HL-60 (cell line): ENCODE data around the gene MCHR1.

Source experiments
- DNase-seq, 2 experiments: peaks; one replicate each; pipeline ENCODE4 v3.0.0-alpha.2; 2010 to 2020; ENCODE audit warnings: low read depth in 1 of 2, low spot score in 1 of 2
- H3K27ac ChIP-seq: fragments of 250-450 bp; sonication (Bioruptor Pico); replicated peaks from 2 replicates; pipeline ENCODE4 v1.5.1; 2020; ENCODE audit warnings: mild to moderate bottlenecking, moderate library complexity
- H3K27me3 ChIP-seq: fragments of 250-450 bp; sonication (Bioruptor Pico); 2 replicates; pipeline ENCODE4 v1.5.1; 2021; ENCODE audit warnings: mild to moderate bottlenecking, moderate library complexity; ENCODE audit not compliant: insufficient read depth, poor library complexity, severe bottlenecking
- H3K4me3 ChIP-seq: replicated peaks from 2 replicates; pipeline ENCODE4 v1.5.1; 2011; ENCODE audit warnings: mild to moderate bottlenecking, control low read depth, low read length; ENCODE audit not compliant: insufficient read depth
- GABPA ChIP-seq: IDR thresholded peaks from 2 replicates; pipeline ENCODE4 v1.6.1; 2012; ENCODE audit warnings: low read depth
- POLR2AphosphoS5 ChIP-seq: IDR thresholded peaks from 2 replicates; pipeline ENCODE4 v1.6.1; 2012; ENCODE audit warnings: low read depth
- SPI1 ChIP-seq: IDR thresholded peaks from 2 replicates; pipeline ENCODE4 v1.6.1; 2012; ENCODE audit warnings: low read depth, mild to moderate bottlenecking, borderline replicate concordance
- TF ChIP-seq, protein P1 (sequence below): IDR thresholded peaks from one replicate; pipeline ENCODE4 v1.5.1; 2011; ENCODE audit warnings: low read length, control low read depth, inconsistent platforms; ENCODE audit not compliant: insufficient read depth
- TF ChIP-seq, protein P2 (sequence below): IDR thresholded peaks from 2 replicates; pipeline ENCODE4 v1.6.1; 2012; ENCODE audit warnings: low read depth; ENCODE audit not compliant: insufficient replicate concordance

Gene MCHR1

DNA sequence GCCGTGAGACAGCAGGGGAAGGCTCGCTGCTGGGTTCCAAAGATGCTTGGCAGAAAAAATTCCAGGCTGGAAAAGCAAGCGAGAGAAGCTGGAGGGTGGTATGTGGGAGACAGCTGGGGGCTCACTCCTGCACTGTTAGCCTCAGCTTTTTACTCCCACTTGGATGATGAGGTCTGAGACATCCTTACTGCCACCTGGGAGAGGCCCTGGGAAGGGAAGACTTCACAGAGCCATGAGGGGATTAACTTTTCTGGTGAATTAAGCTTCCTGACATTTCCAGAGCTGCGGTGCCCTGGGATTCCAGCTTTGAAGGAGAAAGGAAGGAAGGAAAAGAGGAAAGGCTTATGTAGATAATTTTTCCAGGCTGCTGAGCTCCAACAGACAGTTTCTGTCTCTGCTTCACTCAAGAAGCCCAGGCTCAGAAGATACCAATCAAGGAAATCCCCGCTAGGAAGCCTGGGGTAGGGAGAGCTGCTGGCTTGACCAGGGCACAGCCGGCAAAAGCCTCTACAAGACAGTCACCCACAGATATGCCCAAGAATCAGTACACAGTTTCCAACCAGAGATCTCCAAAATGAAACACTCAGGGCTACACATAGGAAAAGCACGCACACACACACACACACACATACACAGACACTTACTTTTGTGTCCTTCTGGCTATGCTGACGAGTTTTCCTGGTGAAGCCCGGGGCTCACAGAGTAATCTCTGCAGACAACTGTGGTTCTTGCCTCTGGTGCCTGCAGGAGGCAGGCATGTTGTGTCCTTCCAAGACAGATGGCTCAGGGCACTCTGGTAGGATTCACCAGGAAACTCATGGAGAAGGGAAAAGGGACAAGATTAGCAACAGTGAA is 907 bp downstream of the MCHR1 start:
- DNase-seq = no peak
- TF ChIP-seq SPI1 = no peak
- no peak for TF ChIP-seq POLR2AphosphoS5
- TF ChIP-seq, protein P1, sequence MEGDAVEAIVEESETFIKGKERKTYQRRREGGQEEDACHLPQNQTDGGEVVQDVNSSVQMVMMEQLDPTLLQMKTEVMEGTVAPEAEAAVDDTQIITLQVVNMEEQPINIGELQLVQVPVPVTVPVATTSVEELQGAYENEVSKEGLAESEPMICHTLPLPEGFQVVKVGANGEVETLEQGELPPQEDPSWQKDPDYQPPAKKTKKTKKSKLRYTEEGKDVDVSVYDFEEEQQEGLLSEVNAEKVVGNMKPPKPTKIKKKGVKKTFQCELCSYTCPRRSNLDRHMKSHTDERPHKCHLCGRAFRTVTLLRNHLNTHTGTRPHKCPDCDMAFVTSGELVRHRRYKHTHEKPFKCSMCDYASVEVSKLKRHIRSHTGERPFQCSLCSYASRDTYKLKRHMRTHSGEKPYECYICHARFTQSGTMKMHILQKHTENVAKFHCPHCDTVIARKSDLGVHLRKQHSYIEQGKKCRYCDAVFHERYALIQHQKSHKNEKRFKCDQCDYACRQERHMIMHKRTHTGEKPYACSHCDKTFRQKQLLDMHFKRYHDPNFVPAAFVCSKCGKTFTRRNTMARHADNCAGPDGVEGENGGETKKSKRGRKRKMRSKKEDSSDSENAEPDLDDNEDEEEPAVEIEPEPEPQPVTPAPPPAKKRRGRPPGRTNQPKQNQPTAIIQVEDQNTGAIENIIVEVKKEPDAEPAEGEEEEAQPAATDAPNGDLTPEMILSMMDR = no peak
- TF ChIP-seq, protein P2, sequence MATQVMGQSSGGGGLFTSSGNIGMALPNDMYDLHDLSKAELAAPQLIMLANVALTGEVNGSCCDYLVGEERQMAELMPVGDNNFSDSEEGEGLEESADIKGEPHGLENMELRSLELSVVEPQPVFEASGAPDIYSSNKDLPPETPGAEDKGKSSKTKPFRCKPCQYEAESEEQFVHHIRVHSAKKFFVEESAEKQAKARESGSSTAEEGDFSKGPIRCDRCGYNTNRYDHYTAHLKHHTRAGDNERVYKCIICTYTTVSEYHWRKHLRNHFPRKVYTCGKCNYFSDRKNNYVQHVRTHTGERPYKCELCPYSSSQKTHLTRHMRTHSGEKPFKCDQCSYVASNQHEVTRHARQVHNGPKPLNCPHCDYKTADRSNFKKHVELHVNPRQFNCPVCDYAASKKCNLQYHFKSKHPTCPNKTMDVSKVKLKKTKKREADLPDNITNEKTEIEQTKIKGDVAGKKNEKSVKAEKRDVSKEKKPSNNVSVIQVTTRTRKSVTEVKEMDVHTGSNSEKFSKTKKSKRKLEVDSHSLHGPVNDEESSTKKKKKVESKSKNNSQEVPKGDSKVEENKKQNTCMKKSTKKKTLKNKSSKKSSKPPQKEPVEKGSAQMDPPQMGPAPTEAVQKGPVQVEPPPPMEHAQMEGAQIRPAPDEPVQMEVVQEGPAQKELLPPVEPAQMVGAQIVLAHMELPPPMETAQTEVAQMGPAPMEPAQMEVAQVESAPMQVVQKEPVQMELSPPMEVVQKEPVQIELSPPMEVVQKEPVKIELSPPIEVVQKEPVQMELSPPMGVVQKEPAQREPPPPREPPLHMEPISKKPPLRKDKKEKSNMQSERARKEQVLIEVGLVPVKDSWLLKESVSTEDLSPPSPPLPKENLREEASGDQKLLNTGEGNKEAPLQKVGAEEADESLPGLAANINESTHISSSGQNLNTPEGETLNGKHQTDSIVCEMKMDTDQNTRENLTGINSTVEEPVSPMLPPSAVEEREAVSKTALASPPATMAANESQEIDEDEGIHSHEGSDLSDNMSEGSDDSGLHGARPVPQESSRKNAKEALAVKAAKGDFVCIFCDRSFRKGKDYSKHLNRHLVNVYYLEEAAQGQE = no peak
- no peak for TF ChIP-seq GABPA
- H3K4me3 ChIP-seq = no peak overlapping the region
- no peak overlapping the region for H3K27ac ChIP-seq
- peaks cover 12% of the 10 kb centered on the region for H3K27me3 ChIP-seq

DNA sequence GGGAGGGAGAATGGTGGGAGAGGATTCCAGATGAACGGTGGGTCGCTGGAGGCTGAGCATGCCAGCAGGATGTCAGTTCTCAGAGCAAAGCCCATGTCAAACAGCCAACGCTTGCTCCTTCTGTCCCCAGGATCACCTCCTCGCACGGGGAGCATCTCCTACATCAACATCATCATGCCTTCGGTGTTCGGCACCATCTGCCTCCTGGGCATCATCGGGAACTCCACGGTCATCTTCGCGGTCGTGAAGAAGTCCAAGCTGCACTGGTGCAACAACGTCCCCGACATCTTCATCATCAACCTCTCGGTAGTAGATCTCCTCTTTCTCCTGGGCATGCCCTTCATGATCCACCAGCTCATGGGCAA is 1.5 kb downstream of the MCHR1 start:
- no peak overlapping the region for H3K4me3 ChIP-seq
- TF ChIP-seq, protein P2 = no peak
- no peak for TF ChIP-seq SPI1
- TF ChIP-seq POLR2AphosphoS5 = no peak
- TF ChIP-seq, protein P1 = no peak
- no peak for TF ChIP-seq GABPA

DNA sequence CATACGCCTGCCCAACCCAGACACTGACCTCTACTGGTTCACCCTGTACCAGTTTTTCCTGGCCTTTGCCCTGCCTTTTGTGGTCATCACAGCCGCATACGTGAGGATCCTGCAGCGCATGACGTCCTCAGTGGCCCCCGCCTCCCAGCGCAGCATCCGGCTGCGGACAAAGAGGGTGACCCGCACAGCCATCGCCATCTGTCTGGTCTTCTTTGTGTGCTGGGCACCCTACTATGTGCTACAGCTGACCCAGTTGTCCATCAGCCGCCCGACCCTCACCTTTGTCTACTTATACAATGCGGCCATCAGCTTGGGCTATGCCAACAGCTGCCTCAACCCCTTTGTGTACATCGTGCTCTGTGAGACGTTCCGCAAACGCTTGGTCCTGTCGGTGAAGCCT is 2.2 kb downstream of the MCHR1 start:
- DNase-seq = no peak
- H3K27ac ChIP-seq = no peak overlapping the region
- no peak for TF ChIP-seq GABPA
- TF ChIP-seq, protein P1 = no peak
- TF ChIP-seq, protein P2 = no peak
- no peak for TF ChIP-seq SPI1
- TF ChIP-seq POLR2AphosphoS5 = no peak
- peaks cover 12% of the 10 kb centered on the region for H3K27me3 ChIP-seq
- H3K4me3 ChIP-seq = no peak overlapping the region

More for the DNA sequence above, 1.5 kb downstream of the MCHR1 start:
- DNase-seq = no peak
- H3K27ac ChIP-seq = no peak overlapping the region
- H3K27me3 ChIP-seq = peaks cover 12% of the 10 kb centered on the region
